Pancreas (tissue), 10 donors: ENCODE measurements around the gene ARHGAP10. TPM values are rescaled to one million over a fixed set of nuclear protein-coding genes. Genes with fewer than 3 reads are reported as not detected.

ENCODE experiments used
- ATAC-seq, 4 donors: fragments of 200-7000 bp; cut with Tn5 transposase; one replicate each; pipeline versions ENCODE4 v1.8.0 to v1.9.1; 2020; ENCODE audit warnings: mild to moderate bottlenecking in 4 of 4, moderate library complexity in 4 of 4
- DNase-seq, 6 donors: peaks; one replicate each; pipeline ENCODE4 v3.0.0-alpha.2; 2020
- FAIRE-seq: peaks from 2 replicates; lab custom pipeline; 2012; peaks lifted over from hg19 to GRCh38; lab: Jason Lieb, UNC
- H3K27ac ChIP-seq, 4 donors: fragments of 200-600 bp; sonication (generic); 1 replicate in 3 of 4; 2 replicates in 1 of 4; pipeline versions ENCODE4 v1.5.0 to v1.8.0; 2020
- H3K27me3 ChIP-seq, 4 donors: fragments of 200-600 bp; one replicate each; pipeline ENCODE4 v1.8.0; 2021
- H3K36me3 ChIP-seq, 3 donors: fragments of 200-600 bp; sonication (generic) in 1 of 3; one replicate each; pipeline versions ENCODE4 v1.5.0 to v1.8.0; 2020 to 2021
- H3K4me1 ChIP-seq, 3 donors: fragments of 200-600 bp; one replicate each; pipeline ENCODE4 v1.8.0; 2021
- H3K4me3 ChIP-seq, 4 donors: fragments of 200-600 bp; sonication (generic) in 2 of 4; one replicate each; pipeline versions ENCODE4 v1.5.0 to v1.8.0; 2020 to 2021
- H3K9me3 ChIP-seq, 4 donors: fragments of 200-600 bp; one replicate each; pipeline ENCODE4 v1.8.0; 2021
- CTCF ChIP-seq, 4 donors: fragments of 200-600 bp; sonication (generic) in 3 of 4; IDR thresholded peaks; one replicate each; pipeline versions ENCODE4 v1.5.0 to v1.8.0; 2021; ENCODE audit warnings: antibody characterized with exemption in 4 of 4
- WGBS, 2 donors: extraction: QIAGEN DNeasy Blood & Tissue Kit; methylation state at CpG; one replicate each; pipeline ENCODE4 v1.1.7; 2013; 5-methylcytosine and 5-hydroxymethylcytosine counted together
- intact Hi-C, 3 donors: fragments of 100-400 bp; cut with DNase I; formaldehyde crosslinking; loops; one replicate each; pipeline versions ENCODE4 v1.11.1 to v1.14.2; 2022
- polyA plus RNA-seq, 2 donors: library from polyadenylated mRNA; stranded (reverse); fragments of 200-250 nt; gene quantifications; one replicate each; pipeline ENCODE4 v1.2.3, GENCODE V29; 2013
- total RNA-seq, 6 donors: library from RNA; stranded (reverse); fragmentation: NEBNext Ultra II Directional in 4 of 6; extraction: Animal tissue kit (Norgen Biotek cat#: 25700) in 4 of 6; gene quantifications; one replicate each; pipeline versions ENCODE4 v1.2.1 to v1.2.4, GENCODE V29; 2021 to 2023
- donor health status: healthy with polysubstance abuse.
- donor health status: DM: no; HTN: no; CAD: no; lungs with moderate emphysema.
- donor health status: DM: no; HTN: no; CAD: no.
- donor health status: control.
- donor health status: control.
- donor health status: Bipolar disorder and iron deficiency.
- donor health status: DM: yes; HTN: yes; CAD: no.
- donor health status: DM: no; HTN: no; CAD: no.
- donor health status: DM: no; HTN: no; CAD: no.
- donor health status: DM: yes; HTN: yes; CAD: no.

Gene ARHGAP10
- total and polyA plus RNA-seq, 8 donors, result 6.3 to 14.8 (median 8.7) TPM

GRCh38 chr4:147980586-147980985, 248.7 kb downstream of the ARHGAP10 start:
- Histone ChIP-seq H3K9me3 (no peaks in the 10 kb centered on the region), H3K27ac (no peak overlapping the region), H3K27me3 (no peaks in the 10 kb centered on the region), H3K4me1 (no peaks in the 10 kb centered on the region), H3K4me3 (no peak overlapping the region), H3K36me3 (no peaks in the 10 kb centered on the region)
- 88 to 91% methylated on average over 3 of the region's 3 CpGs for WGBS, 2 donors
- FAIRE-seq (no peak), DNase-seq (no peak), ATAC-seq (no peak)
- intact Hi-C loops, result no loop called here
- TF ChIP-seq CTCF (IDR thresholded peaks at IDR 0.05), result no peak

- H3K27me3 ChIP-seq, result no peaks in the 10 kb centered on the region
- no peaks in the 10 kb centered on the region for H3K4me1 ChIP-seq
- H3K4me3 ChIP-seq, result no peak overlapping the region
- intact Hi-C loops, result no loop called here
- ATAC-seq (no peak), FAIRE-seq (no peak), DNase-seq (no peak)
- TF ChIP-seq CTCF (IDR thresholded peaks at IDR 0.05), result no peak
- H3K9me3 ChIP-seq, result no peaks in the 10 kb centered on the region
- no peaks in the 10 kb centered on the region for H3K36me3 ChIP-seq
- no peak overlapping the region for H3K27ac ChIP-seq
- WGBS, 2 donors, result 87 to 94% methylated on average over 1 of the region's 1 CpG
These were observed 249.4 kb downstream of the ARHGAP10 start for GRCh38 chr4:147981305-147981704.

GRCh38 chr4:147984065-147984777, 252.3 kb downstream of the ARHGAP10 start:
- no peak for FAIRE-seq
- no peak overlapping the region for H3K4me3 ChIP-seq
- peak in 3 of 4 donors; percentile 46 to 72 (median 57) for ATAC-seq
- WGBS, 2 donors, result 83 to 84% methylated on average over 15 of the region's 15 CpGs
- no peaks in the 10 kb centered on the region for H3K27me3 ChIP-seq
- no peak overlapping the region for H3K27ac ChIP-seq
- intact Hi-C loops, result no loop called here
- H3K36me3 ChIP-seq, result no peaks in the 10 kb centered on the region
- no peaks in the 10 kb centered on the region for H3K4me1 ChIP-seq
- TF ChIP-seq CTCF (IDR thresholded peaks at IDR 0.05), result peak in 3 of 4 donors; percentile 13 to 21 (median 15)
- DNase-seq, result peak in 1 of 6 donors; percentile 14
- H3K9me3 ChIP-seq, result no peaks in the 10 kb centered on the region

GRCh38 chr4:147984778-147985138, 252.9 kb downstream of the ARHGAP10 start:
- FAIRE-seq, result no peak
- no peak for DNase-seq
- Histone ChIP-seq H3K27ac (no peak overlapping the region), H3K27me3 (no peaks in the 10 kb centered on the region), H3K9me3 (no peaks in the 10 kb centered on the region), H3K36me3 (no peaks in the 10 kb centered on the region), H3K4me1 (no peaks in the 10 kb centered on the region), H3K4me3 (no peak overlapping the region)
- 97 to 98% methylated on average over 2 of the region's 2 CpGs for WGBS, 2 donors
- intact Hi-C loops, result no loop called here
- ATAC-seq, result no peak
- no peak for TF ChIP-seq CTCF (IDR thresholded peaks at IDR 0.05)

- 98 to 100% methylated on average over 3 of the region's 3 CpGs for WGBS, 2 donors
- H3K36me3 ChIP-seq, result no peaks in the 10 kb centered on the region
- no peak overlapping the region for H3K27ac ChIP-seq
- no peaks in the 10 kb centered on the region for H3K9me3 ChIP-seq
- FAIRE-seq (no peak), ATAC-seq (no peak), DNase-seq (no peak)
- no peak overlapping the region for H3K4me3 ChIP-seq
- TF ChIP-seq CTCF (IDR thresholded peaks at IDR 0.05), result no peak
- H3K27me3 ChIP-seq, result no peaks in the 10 kb centered on the region
- intact Hi-C loops, result no loop called here
- no peaks in the 10 kb centered on the region for H3K4me1 ChIP-seq
These were observed 253.5 kb downstream of the ARHGAP10 start for GRCh38 chr4:147985376-147985775.
